Kidney epithelial cell (primary cell): ENCODE results near the gene CASP2. TPM values are rescaled to one million over a fixed set of nuclear protein-coding genes. Genes with fewer than 3 reads are reported as not detected.

ENCODE experiments used
- DNase-seq: peaks from one replicate; pipeline ENCODE4 v3.0.0-alpha.2; 2010; ENCODE audit warnings: low read depth
- H3K27me3 ChIP-seq: 2 replicates; pipeline ENCODE4 v1.6.0; 2011; ENCODE audit warnings: low read length; ENCODE audit not compliant: control insufficient read depth, insufficient read depth
- H3K36me3 ChIP-seq: 2 replicates; pipeline ENCODE4 v1.5.1; 2011; ENCODE audit warnings: low read length; ENCODE audit not compliant: control insufficient read depth, insufficient read depth
- H3K4me3 ChIP-seq: 2 replicates; pipeline ENCODE4 v1.5.1; 2011; ENCODE audit warnings: low read depth, mild to moderate bottlenecking, control low read depth, low read length
- total RNA-seq: library from RNA; depleted of rRNA; stranded (reverse); fragments of >200 nt; gene quantifications from 2 replicates; pipeline ENCODE4 v1.2.3, GENCODE V29; 2015
- TF ChIP-seq, protein P1 (sequence below): IDR thresholded peaks from 2 replicates; pipeline ENCODE4 v1.5.1; 2011; ENCODE audit warnings: mild to moderate bottlenecking, moderate library complexity, low read length, control low read depth, inconsistent platforms; ENCODE audit not compliant: insufficient read depth, poor library complexity, severe bottlenecking

The CASP2 gene
- total RNA-seq, 1 donor from 2014 or later: 26.9 TPM

- Histone ChIP-seq H3K36me3 (no peaks in the 10 kb centered on the region), H3K27me3 (no peaks in the 10 kb centered on the region), H3K4me3 (no peak overlapping the region)
- no peak for DNase-seq
- TF ChIP-seq, protein P1, sequence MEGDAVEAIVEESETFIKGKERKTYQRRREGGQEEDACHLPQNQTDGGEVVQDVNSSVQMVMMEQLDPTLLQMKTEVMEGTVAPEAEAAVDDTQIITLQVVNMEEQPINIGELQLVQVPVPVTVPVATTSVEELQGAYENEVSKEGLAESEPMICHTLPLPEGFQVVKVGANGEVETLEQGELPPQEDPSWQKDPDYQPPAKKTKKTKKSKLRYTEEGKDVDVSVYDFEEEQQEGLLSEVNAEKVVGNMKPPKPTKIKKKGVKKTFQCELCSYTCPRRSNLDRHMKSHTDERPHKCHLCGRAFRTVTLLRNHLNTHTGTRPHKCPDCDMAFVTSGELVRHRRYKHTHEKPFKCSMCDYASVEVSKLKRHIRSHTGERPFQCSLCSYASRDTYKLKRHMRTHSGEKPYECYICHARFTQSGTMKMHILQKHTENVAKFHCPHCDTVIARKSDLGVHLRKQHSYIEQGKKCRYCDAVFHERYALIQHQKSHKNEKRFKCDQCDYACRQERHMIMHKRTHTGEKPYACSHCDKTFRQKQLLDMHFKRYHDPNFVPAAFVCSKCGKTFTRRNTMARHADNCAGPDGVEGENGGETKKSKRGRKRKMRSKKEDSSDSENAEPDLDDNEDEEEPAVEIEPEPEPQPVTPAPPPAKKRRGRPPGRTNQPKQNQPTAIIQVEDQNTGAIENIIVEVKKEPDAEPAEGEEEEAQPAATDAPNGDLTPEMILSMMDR: no peak
Measured at GRCh38 chr7:143281529-143281928, 6.6 kb upstream of the CASP2 start.

- H3K36me3 ChIP-seq: no peaks in the 10 kb centered on the region
- no peak for DNase-seq
- no peak overlapping the region for H3K4me3 ChIP-seq
- TF ChIP-seq, protein P1: no peak
- H3K27me3 ChIP-seq: no peaks in the 10 kb centered on the region
Measured at GRCh38 chr7:143282124-143282523, 6.0 kb upstream of the CASP2 start.

- no peaks in the 10 kb centered on the region for H3K27me3 ChIP-seq
- no peaks in the 10 kb centered on the region for H3K36me3 ChIP-seq
- no peak overlapping the region for H3K4me3 ChIP-seq
- no peak for DNase-seq
- TF ChIP-seq, protein P1: no peak
Measured at GRCh38 chr7:143283381-143283780, 4.8 kb upstream of the CASP2 start.

DNA sequence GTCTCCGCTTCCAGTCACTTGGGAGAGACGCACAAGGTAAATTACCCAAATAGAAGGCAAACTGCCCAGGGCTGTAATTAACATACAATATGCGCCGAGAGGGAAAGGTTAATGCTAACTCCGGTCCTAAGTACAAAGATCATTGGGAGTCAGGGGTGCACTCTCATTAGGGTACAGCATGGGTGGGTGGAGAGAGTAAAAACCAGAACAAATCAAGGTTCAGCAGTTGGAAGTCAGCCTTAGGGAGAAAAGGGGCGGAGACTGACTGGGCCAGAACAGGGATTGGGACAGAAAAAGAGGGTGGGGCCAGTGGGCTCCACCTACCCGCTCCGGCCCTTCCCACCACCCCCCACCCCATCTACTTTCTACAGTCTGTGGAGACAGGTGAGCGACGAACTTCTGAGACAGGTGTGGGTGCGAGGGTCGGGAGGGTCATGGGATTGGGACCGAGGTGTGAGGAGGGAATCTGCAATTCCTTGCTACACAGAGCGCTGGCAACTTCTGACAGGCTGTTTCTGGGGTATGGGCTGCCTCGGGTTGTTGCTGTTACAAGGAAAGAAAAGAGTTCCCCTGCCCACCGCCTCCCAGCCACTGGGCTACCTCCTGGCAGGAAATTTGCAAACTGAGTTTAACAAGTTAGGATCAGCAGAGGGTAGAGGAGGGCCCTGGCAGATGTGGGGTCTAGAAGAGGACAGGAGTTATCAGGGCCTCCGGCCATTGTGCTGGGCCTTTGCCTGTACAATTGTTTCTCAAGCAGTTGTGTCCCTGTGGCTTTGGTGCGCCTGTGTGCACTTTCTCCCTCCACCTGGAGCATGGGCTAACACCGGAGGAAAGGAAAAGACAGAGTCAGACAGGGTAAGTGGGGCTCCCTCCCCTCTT, 3.3 kb upstream of the CASP2 start, which contains the start of gene TMEM139:
Gene TMEM139, plus strand, starts transcription at position 368 of the 879 bp plus-strand sequence. CDS start 1,000 bp downstream, outside the sequence.
- TF ChIP-seq, protein P1: no peak
- Histone ChIP-seq H3K36me3 (no peaks in the 10 kb centered on the region), H3K27me3 (no peaks in the 10 kb centered on the region), H3K4me3 (peak within 1 kb of the TSS; percentile 43)
- no peak for DNase-seq

- TF ChIP-seq, protein P1: no peak
- Histone ChIP-seq H3K36me3 (no peaks in the 10 kb centered on the region), H3K27me3 (no peaks in the 10 kb centered on the region), H3K4me3 (peak overlapping the region; percentile 43)
- peak; percentile 61 for DNase-seq
Measured at GRCh38 chr7:143285470-143285778, 2.7 kb upstream of the CASP2 start.
